GM10248 (cell line): Measurements from ENCODE around the gene PXDN.
"Not testable (repeated sequence)": the region's sequence is repeated elsewhere in the genome, so short reads cannot be mapped to it uniquely, and the experiment has no call there.

Source experiments
- CTCF ChIA-PET: fragments of 300-600 bp; sonication (Branson Sonifier 250); formaldehyde crosslinking; extraction: SDS; loops from one replicate; lab custom pipeline; 2021; ENCODE audit warnings: antibody characterized with exemption; lab: Yijun Ruan, JAX
- POLR2A ChIA-PET: fragments of 350-650 bp; sonication (Branson Sonifier 250); formaldehyde crosslinking; extraction: SDS; loops from one replicate; lab custom pipeline; 2020; ENCODE audit warnings: antibody characterized with exemption; lab: Yijun Ruan, JAX
- DNase-seq: peaks from one replicate; pipeline ENCODE4 v3.0.0; 2012; ENCODE audit errors: extremely low spot score
- TF ChIP-seq, protein P1 (sequence below): IDR thresholded peaks from 2 replicates; pipeline ENCODE4 v1.5.1; 2012; ENCODE audit warnings: mild to moderate bottlenecking, low read depth; ENCODE audit errors: extremely low read depth, missing control alignments, control extremely low read depth

PXDN gene

DNA sequence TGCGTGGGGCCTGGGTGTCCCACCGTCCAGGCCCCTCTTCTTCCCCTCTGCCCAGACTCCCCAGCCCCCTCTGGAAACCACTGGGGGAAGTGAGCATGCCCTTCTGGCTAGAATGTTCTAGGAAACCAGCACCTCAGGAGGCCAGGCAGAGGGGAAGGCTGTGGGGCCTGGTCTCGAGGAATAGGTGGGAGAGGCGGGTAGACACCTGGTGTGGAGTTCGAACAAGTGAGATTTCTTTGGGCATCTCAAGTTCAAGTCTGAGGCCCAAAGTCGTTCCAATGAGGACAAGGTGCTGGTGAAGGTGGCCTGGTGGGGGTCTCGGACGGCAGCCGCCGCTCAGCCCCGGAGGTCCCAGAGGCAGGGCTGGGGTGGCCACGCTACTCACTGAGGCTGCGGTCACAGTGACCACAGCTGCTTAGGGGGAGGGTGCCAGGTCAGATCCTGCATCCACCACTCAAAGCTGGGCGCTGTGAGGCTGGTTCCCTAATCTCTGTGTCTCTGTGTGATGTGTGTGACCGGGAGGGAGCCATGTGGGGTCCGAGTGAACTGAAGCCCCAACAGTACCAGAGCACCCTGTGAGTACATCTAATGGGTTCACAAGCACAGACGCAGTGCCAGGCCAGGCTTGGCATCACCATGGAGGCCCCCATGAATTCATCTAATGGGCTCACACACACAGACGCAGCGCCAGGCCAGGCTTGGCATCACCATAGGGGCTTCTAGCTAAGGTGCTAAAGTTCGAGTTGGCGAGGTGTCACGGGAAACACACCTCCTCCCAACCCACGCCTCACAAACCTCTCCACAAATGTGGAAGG lies 26.5 kb upstream of the PXDN start:
- ChIA-PET CTCF (interaction anchor here (1.5 kb wide), 1 partner anchor 17 kb away, joined by 3 read pairs; no protein-coding TSS in a partner anchor), POLR2A (no interaction called here)
- no peak for DNase-seq
- TF ChIP-seq, protein P1, sequence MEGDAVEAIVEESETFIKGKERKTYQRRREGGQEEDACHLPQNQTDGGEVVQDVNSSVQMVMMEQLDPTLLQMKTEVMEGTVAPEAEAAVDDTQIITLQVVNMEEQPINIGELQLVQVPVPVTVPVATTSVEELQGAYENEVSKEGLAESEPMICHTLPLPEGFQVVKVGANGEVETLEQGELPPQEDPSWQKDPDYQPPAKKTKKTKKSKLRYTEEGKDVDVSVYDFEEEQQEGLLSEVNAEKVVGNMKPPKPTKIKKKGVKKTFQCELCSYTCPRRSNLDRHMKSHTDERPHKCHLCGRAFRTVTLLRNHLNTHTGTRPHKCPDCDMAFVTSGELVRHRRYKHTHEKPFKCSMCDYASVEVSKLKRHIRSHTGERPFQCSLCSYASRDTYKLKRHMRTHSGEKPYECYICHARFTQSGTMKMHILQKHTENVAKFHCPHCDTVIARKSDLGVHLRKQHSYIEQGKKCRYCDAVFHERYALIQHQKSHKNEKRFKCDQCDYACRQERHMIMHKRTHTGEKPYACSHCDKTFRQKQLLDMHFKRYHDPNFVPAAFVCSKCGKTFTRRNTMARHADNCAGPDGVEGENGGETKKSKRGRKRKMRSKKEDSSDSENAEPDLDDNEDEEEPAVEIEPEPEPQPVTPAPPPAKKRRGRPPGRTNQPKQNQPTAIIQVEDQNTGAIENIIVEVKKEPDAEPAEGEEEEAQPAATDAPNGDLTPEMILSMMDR, result no peak

DNA sequence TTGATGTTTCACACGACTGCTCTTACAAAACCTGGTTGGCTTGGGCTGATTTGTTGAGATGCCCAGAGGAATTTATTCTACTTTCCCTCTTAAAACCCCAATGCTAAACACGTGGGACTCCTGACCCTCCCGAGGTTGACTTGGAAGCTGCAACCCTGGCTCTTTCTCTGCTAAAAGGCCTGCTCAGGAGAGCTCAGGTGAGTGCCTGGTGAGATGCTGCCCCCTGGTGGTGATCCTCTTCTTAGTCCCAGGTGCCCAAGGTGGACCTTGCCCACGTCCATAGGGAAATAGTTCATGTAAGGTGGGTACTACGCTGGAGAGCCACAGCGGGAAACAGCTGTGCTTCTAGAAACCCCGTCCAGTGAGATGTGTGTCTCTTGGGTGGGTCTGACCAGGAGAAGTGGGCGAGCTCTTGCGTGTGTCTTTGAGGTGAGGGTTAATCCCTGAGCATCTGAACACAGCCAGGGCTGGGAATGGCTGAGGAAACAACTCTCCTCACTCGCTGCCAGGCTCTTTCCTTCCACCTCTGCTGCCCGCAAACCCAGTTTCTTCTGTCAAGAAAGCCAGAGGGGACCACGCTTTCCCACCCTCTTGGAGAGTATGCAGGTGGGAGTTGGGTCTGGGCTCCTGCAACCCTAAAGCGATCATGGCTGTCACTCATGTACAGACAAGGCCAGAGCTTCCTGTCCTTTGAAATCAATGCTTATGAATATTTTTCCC lies 25.5 kb upstream of the PXDN start:
- peak; percentile 70 for DNase-seq
- CTCF ChIA-PET, result interaction anchor here (0.6 to 2.1 kb wide), 9 partner anchors 8 to 917 kb away, joined by 3 to 11 read pairs (median 4); no protein-coding TSS in a partner anchor
- TF ChIP-seq, protein P1, result peak; percentile 56
- POLR2A ChIA-PET, result no interaction called here

DNA sequence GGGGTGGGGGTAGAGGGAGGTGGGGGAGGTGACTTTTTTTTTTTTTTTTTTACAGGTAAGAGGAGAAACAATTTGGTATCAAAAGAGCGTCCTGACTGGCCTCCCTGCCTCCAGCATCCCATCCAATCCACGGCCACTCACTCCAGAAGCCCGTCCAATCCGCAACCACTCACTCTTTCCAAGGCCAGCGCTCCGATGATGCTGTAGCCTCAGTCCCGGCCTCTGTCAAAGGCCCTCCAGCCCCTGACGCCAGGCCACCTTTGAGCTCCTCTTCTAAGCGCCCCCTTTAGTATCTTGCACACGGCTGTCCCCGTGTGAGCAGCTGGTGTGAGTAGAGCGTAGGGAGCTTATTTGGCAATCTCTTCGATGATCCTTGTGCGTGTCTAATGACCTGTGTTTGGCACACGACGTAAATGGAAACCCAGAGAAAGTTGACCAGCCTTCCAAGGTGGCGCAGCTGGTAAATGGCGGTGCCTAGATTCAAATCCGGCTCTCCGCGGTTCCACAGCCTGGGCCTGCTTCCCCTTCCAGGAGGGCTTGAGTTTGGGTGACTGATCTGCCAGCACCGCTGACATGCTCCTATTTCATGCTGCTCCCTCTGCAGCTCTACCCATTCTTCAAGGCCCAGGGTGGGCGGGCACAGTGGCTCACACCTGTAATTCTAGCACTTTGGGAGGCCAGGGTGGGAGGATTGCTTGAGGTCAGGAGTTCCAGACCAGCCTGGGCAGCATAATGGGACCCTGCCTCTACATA lies 23.8 kb upstream of the PXDN start:
- CTCF ChIA-PET, result interaction anchor here (1.0 to 2.1 kb wide), 4 partner anchors 10 to 916 kb away, joined by 3 to 11 read pairs (median 4); no protein-coding TSS in a partner anchor
- TF ChIP-seq, protein P1, result no peak
- POLR2A ChIA-PET, result no interaction called here

DNA sequence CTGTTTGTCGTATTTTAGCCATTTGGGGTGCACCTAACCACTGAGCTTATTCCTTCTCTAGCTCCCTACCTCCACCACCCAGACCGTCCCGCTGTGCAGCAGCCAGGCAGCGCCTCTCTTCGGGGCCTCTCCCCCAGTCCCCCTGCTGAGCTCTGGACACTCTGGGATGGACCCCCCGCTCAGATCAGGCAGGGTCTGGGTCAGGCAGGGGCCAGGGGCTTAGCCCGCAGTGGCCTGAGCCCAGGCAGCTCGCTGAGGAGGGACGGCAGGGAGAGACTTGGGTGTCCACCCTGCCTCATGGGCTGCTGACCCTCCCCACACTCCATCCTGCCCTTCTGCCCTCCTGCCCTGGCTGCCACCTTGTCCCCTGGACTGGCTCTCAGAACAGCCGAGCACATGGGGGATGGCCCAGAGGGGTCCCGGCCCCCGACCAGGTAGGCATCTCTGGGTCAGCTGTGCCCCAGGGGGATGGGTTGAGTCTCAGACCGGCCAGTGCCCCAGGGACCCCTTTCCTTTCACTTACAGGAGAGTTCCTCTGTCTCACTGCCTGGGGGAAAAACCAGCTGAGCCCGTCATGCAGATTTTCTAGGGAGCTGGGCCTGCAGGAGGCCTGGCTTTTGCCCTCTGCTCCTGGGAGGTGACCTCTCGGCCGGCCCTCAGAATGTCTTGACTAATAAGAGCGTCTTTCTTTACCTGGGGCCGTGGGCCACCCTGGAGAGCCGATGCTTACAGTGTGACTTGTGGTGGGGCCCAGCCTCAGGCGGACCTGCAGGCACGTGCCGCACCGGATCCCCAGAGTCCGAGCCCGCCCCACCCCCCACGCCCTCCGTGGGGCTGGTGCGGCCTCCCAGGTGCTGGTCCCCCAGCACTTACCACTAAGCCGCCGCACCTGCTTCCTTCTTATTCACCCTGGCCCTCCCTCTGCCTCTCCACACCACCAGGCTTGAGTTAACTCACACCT lies 22.8 kb upstream of the PXDN start:
- TF ChIP-seq, protein P1, result no peak
- ChIA-PET CTCF (no interaction called here), POLR2A (no interaction called here)
- no peak for DNase-seq

More for the DNA sequence above, 23.8 kb upstream of the PXDN start:
- no peak for DNase-seq

DNA sequence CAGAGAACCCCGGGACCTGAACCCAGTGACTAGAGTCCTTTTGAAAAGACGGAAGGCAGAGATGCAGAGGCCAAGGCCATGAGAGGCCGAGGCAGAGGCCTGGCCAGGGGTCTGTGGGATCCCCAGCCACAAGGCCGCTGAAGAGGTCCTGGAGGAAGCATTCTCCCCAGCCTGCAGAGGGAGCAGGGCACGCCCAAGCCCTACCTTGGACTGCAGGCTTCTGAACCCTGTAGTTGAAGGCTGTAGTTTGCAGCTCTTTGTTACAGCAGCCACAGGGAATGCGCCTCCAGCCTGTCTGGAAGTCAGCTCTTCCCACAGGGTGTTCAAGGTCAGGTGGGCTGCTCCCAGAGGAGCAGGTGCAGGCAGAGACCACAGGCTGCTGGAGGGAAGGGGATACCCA lies 22.1 kb upstream of the PXDN start:
- no peak for DNase-seq
- TF ChIP-seq, protein P1, result no peak
- CTCF ChIA-PET, result no interaction called here
- POLR2A ChIA-PET, result no interaction called here

DNA sequence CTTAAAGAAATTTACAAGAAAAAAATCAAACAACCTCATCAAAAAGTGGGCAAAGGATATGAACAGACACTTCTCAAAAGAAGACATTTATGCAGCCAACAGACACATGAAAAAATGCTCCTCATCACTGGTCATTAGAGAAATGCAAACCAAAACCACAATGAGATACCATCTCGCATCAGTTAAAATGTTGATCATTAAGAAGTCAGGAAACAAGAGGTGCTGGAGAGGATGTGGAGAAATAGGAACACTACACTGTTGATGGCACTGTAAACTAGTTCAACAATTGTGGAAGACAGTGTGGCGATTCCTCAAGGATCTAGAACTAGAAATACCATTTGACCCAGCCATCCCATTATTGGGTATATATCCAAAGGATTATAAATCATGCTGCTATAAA lies 20.9 kb upstream of the PXDN start:
- DNase-seq, POLR2A ChIA-PET, CTCF ChIA-PET: not testable (repeated sequence)
